Measurements from ENCODE around the gene MT2A.
A peak's percentile ranks its signal among the peaks of the same experiment; 100 is the strongest.
"Not testable (repeated sequence)": the region's sequence is repeated elsewhere in the genome, so short reads cannot be mapped to it uniquely, and the experiment has no call there.

The MT2A gene

DNA sequence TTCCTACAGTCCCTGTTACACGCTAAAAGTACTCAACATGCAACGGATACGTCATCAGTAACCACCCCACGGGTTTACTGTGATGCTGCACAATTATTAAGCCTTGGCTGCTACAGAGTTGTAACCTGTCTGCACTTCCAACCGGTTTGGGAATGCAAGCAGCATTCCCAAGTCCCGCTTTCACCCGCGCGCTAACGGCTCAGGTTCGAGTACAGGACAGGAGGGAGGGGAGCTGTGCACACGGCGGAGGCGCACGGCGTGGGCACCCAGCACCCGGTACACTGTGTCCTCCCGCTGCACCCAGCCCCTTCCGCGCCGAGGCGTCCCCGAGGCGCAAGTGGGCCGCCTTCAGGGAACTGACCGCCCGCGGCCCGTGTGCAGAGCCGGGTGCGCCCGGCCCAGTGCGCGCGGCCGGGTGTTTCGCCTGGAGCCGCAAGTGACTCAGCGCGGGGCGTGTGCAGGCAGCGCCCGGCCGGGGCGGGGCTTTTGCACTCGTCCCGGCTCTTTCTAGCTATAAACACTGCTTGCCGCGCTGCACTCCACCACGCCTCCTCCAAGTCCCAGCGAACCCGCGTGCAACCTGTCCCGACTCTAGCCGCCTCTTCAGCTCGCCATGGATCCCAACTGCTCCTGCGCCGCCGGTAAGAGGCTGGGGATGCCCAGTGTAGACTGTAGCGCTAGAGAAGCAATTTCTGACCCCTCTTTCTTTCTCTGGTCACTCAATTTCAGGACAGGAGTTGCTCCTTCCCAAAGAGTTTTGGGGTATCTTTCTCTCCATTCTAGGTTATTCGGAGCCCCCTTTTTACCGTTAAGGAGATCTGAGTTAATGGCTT lies at the start of gene MT2A:
MT2A (plus strand) TSS at position 542 of the 833 bp plus-strand sequence; CDS start at position 614, 72 bp downstream.
- peak; percentile 84 for DNase-seq

- no peak for DNase-seq
These were observed 49.3 kb upstream of the MT2A start for GRCh38 chr16:56559109-56559508.

- DNase-seq = no peak
These were observed 47.9 kb upstream of the MT2A start for GRCh38 chr16:56560447-56560846.

GRCh38 chr16:56561126-56561525 lies 47.3 kb upstream of the MT2A start:
- no peak for DNase-seq

DNA sequence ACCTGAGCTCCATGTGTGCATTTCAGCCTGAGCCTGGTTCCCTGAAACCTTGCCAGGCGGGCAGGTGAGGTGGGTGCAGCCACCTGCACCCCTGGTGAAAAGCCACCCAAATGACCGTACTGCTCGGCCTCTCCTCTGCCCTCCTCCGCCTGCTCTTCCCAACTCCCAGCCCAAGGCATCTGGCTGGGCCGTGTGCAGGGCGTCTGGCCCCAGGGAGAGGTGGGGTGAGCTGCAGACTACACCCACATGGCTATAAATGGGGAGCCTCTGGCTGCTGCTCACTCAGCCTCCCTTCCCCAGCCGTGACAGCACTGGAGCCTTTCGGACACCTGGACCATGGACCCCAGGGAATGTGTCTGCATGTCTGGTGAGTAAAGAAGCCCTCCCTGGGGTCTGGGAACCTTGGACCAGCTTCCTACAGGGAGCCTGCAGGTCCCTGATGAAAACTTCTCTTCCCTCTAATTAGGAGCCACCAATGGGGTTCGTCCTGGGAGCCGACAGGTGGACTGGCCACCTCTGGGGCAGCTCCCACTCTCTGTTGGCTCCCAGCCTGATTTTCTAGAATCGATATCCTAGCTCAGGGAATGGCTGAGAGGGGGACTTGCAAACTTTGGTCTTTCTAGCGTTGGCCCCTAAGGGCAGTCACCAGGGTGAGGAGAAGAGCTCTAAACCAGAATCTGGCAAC lies 43.4 kb upstream of the MT2A start, which contains the start of gene MT4:
MT4 (plus strand) TSS at position 281 of the 685 bp plus-strand sequence; CDS start at position 337, 56 bp downstream.
- DNase-seq = no peak

DNA sequence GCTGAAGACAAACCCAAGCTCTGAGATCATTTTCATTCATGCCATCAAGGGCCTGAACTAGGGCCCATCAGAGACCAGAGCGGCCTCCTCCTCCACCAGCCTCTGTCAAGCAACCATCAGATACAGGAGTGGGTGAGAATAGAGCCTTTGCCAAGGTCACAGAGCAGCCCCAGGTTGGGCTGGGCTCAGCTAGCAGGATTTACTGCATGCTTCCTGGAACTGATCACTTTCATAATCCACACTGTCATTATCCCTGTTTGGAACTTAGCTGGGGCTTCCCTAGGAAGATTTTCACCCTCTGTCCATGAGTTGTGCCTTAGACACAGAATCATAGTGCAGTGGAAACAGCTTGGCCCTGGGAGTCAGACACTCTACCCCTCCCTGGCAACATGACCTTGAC lies 38.4 kb upstream of the MT2A start:
- no peak for DNase-seq

DNA sequence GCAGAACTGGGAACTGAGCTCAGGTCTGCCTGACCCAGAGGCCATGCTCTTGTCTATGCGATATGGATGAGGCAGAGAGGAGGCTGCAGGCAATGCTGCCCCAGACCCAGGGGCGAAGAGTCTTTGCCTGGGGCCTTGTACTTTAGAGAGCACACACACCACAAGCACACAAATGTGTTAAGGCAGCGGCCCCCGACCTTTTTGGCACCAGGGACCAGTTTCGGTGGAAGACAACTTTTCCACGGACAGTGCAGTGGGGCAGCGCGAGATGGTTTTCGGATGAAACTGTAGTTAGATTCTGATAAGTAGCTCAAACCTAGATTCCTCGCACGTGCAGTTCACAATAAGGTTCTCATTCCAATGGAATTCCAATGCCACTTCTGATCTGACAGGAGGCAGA lies 36.9 kb upstream of the MT2A start:
- DNase-seq = no peak

DNA sequence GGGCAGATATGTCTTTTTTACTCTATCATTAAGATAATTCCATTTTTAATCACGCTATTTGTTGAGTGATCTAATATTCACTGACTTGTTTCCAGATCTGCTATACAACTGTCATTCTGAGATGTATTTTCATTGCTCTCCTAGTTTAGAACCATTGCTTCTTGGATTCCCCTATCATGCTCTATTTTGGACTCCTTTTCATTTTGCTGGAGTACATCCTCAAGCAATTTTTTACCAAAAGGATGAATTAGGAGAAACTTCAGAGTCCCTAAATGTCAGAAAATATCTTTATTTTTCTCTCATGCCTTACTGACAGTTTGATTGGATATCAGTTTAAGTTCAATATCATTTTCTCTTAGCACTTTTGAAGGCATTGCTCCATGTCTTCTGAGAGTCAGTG lies 33.8 kb upstream of the MT2A start:
- DNase-seq = no peak

GRCh38 chr16:56576585-56577299 lies 31.6 kb upstream of the MT2A start:
- peak; percentile 82 for DNase-seq

GRCh38 chr16:56577300-56577625 lies 31.1 kb upstream of the MT2A start:
- no peak for DNase-seq

DNA sequence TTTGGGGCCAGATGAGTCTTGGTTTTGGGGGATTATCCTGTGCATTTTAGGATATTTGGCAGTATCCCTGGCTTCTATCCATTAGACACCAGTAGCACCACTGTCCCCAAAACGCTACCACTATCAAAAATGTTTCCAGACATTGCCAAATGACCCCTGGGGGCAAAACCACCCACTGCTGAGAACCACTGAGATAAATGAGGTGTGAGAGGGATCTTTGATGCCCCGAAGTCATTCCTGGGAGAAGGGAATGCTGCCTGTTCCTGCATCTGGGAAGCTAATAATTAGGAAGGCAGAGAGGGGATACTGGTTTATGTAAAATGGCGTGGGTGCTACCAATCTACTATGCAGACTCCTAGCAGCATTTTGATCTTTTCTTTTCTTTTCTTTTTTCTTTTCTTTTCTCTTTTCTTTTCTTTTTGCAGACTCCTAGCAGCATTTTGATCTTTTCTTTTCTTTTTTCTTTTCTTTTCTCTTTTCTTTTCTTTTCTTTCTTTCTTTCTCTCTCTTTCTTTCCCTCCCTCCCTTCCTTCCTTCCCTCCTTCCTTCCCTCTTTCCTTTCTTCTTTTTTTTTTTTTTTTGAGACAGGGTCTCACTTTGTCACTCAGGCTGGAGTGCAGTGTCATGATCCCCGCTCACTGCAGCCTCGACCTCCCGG lies 27.9 kb upstream of the MT2A start:
- DNase-seq = no peak

DNA sequence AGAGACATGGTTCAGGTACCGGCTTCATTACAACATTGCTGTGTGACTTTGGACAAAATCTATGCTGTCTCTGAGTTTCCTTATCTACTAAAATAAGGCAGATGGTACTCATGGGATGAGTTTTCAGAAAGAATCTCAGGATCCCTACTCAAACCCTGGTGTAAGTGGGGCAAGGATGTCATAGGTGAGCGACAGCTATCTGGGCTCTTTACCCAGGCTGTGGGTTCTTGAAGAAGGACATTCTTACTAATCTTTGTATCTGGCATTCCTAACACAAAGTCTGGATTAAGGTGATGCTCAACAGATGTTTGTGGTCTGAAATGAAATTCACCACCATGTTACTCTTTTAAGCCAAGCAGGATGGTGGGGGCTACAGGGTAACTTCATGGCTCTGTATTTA lies 25.5 kb upstream of the MT2A start:
- DNase-seq = not testable (repeated sequence)

DNA sequence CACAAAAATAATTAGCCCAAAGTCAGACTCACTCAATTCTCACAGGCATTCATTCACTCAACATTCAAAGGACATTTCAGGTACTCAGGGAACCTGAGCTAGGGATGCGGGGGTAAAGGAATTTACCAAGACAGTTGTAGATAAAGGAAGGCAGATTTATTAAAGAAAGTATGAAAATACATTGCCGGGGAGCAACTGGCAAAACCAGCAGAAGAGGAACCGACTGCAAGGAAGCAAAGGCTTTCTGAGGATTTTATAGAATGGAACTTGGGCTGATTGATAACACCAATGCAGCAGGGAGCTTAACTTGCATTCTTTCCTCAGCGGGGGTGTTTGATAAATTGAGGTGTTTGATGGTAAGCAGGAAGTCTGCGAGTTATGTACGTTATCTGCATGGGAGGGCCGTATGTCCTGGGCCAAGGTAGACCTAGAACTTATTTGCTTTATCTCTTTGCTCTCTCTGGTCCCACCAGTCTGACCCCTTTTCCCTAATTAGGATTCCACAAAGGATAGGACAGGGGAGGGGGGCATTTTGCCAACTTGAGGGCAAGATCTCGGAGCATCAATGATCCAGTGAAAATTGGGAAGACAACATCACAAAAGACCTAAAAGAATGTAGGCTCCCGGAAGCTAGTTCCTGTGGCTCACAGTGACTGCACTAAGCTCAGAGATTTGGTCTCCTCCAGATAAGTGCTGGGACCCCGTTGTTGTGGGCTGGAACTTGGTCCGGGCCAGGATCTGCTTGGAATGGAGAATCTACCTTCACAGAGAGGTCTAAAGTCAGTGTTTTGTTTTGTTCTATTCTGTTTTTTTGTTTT lies 24.8 kb upstream of the MT2A start:
- DNase-seq = no peak

DNA sequence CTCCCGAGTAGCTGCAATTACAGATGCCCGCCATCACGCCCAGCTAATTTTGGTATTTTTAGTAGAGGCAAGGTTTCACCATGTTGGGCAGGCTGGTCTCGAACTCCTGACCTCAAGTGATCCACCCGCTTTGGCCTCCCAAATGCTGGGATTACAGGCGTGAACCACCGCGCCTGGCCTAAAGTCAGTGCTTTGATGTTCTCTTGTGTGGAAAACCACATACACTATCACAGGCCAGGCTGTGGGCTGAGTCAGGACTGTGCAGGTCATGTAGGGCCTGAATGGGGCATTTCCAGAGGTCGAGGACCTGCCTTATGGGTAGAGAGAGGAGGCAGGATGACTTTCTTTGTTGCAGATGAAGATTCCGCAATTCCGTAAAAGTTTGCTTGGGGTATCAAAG lies 24.1 kb upstream of the MT2A start:
- no peak for DNase-seq

GRCh38 chr16:56588781-56589140 lies 19.6 kb upstream of the MT2A start:
- no peak for DNase-seq

GRCh38 chr16:56589141-56590039 lies 19.0 kb upstream of the MT2A start, which contains the start of gene MT3:
TSS of gene MT3 (plus strand) at chr16:56589528. CDS start at chr16:56589591, 63 bp downstream.
- DNase-seq = no peak

DNA sequence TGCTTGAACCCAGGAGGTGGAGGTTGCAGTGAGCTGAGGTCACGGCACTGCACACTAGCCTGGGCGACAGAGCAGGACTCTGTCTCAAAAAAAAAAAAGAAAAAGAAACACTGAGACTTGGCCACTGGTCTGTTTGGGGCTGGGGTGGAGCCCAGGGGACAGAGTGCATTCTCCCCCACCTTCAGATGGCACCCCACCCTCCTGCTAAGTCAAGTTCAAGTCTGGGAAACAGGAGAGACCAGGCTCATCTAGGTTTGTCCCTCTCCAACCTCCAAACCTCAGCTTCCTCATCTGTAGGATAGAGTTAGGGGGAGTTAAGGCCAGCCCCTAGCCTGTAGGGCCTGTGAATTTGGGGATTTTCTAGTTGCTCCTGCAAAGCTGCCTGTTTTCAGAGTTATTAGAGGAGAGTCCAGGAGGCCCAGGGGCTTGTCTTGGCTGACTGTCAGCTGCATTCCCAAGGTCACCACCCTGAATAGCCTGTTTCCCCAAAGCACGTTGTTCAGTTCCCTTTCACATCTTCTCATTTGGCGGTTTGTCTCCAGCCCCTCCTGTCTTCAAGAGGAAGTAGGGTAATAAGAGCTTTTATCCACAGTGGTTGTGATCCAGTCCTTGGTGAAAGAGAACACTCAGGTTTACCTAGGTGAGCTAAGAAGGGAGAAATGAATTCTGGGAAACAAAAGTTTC lies 16.9 kb upstream of the MT2A start:
- DNase-seq = no peak

DNA sequence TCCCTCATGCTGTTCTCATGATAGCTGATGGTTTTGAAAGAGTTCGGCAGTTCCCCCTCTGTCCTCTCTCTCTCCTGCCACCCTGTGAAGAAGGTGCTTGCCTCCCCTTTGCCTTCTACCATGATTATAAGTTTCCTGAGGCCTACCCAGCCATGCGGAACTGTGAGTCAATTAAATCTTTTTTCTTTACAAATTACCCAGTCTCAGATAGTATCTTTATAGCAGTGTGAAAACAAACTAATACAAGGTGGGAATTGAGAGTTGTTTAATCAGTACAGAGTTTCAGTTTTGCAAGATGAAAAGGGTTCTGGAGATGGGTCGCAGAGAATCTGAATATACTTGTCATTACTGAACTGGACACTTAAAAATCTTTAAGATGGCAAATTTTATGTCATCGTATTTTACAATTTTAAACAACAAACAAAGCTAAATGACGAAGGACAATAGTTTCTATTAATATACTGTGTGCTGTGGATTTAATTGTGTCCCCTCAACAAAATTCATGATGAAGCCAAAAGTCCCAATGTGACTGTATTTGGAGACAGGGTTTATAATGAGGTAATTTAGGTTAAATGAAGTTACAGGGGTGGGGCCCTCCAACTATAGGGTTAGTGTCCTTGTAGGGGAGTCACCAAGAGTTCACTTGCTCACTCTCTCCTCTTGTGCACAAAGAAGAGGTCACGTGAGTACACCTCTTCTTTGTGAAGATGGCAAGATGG lies 14.7 kb upstream of the MT2A start:
- DNase-seq = no peak

GRCh38 chr16:56594292-56594619 lies 14.1 kb upstream of the MT2A start:
- no peak for DNase-seq

DNA sequence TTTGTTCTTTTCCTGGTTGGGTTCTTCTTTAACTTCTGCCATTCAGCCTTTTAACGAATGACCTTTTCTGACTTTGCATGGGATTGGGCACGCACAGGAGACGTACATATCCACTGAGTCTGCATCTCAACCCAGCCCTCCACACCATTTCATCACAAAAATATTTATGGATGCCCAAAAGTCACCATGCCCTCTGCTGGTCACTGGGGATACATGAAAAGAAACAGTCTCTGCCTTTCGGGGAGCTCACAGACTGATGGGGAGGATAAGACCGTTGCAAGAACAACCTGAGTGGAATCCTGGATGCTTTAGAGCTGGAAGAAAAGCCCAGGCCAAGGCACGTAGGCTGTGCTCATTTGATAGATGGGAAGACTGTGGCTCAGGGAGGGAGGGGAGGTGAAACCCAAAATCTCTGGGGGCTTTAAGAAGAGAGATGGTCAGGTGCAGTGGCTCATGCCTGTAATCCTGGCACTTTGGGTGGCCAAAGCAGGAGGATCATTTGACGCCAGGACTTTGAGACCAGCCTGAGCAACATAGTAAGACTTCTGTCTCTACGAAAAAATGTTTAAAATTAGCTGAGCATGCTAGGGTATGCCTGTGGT lies 7.9 kb upstream of the MT2A start:
- DNase-seq = no peak
